ENCODE measurements around the gene AKT1S1.

Gene AKT1S1

DNA sequence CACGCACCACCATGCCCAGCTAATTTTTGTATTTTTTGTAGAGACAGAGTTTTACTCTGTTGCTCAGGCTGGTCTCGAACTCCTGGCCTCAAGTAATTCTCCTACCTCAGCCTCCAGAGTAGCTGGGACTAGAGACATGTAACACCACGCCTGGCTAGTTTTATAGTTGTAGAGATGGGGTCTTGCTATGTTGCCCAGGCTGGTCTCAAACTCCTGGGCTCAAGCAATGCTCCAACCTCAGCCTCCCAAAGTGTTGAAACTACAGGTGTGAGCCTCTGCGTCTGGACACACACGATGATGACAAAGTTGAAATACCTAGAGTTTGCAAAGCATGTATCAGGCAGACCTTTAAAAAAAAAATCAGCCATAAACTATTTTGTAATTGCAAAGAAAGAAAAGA, 30.7 kb downstream of the AKT1S1 start:
- Histone ChIP-seq H3K4me1 (no peaks in the 10 kb centered on the region; the same call in none of the 2 replicates), H3K9me3 (0 out of 2 replicates have a peak, but pooled peaks cover 4% of the 10 kb centered on the region), H3K27me3 (ENCODE audit: low read depth) (no peaks in the 10 kb centered on the region), H3K36me3 (replicated peaks) (no peaks in the 10 kb centered on the region; the same call in 1 of the 2 replicates), H3K4me3 (no peak overlapping the region)
- in situ Hi-C loops (cut with MboI; ENCODE audit: low sequenced_read_pairs), result no loop called here
- no peak for DNase-seq (ENCODE audit: low spot score in 2 of 2)

DNA sequence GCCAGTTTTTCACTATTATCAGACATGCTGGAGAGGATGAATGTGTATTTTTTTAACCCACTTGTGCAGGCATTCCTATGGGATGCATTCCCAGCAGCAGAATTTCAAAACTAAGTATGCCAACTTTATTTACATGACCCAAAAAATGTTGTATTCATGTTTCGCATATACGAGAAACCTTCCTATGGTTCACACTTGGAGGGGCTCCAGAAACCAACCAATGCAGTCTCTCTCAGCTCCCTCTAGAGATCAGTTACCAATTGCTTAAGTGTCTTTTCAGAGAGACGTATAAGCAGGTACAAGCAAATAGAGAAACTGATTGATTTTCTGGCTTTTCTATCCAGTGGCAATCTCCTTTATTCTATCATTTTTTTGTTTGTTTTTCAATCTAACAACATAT, 31.7 kb downstream of the AKT1S1 start:
- Histone ChIP-seq H3K27me3 (ENCODE audit: low read depth) (no peaks in the 10 kb centered on the region), H3K9me3 (0 out of 2 replicates have a peak, but pooled peaks cover 4% of the 10 kb centered on the region), H3K4me3 (no peak overlapping the region), H3K4me1 (no peaks in the 10 kb centered on the region; the same call in none of the 2 replicates), H3K36me3 (replicated peaks) (no peaks in the 10 kb centered on the region; the same call in none of the 2 replicates)
- in situ Hi-C loops (cut with MboI; ENCODE audit: low sequenced_read_pairs), result no loop called here
- no peak for DNase-seq (ENCODE audit: low spot score in 2 of 2)

DNA sequence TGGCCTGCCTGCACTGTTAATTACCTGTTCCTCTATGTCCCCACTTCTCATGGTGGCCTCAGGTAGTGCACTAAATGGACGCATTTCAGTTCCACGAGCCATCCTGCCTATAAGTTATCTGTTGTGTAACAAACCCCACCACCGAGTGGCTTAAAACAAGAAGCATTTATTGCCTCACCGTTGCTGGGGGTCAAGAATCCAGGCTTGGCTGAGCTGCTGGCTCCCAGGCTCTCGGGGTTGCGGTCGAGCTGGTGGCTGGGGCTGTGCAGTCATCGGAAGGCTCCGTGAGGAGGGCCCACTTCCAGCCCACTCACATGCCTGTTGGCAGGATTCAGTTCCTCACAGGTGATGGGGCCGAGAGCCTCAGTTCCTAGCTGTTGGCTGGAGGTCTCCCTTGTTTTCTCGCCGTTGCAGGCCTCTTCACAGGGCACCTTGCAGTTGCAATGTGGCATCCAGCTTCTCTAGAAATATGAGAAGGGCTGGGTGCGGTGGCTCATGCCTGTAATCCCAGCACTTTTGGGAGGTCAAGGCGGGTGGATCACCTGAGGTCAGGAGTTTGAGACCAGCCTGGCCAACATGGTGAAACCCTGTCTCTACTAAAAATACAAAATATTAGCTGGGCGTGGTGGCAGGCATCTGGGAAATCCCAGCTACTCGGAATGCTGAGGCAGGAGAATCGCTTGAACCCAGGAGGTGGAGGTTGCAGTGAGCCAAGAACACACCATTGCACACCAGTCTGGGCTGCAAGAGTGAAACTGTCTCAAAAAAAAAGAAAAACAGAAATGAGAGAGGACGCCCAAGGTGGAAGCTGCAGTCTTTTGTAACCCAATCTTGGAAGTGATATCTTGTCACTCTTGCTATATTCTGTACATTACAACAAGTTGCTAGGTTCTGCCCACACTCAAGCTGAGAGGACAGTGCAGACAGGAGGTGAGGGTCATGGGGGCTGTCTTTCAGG, 32.7 kb downstream of the AKT1S1 start:
- H3K4me1 ChIP-seq, result no peaks in the 10 kb centered on the region; the same call in 1 of the 2 replicates
- H3K27me3 ChIP-seq (ENCODE audit: low read depth), result no peaks in the 10 kb centered on the region
- 0 out of 2 replicates have a peak, but pooled peaks cover 4% of the 10 kb centered on the region for H3K9me3 ChIP-seq
- H3K4me3 ChIP-seq, result no peak overlapping the region
- no peak for DNase-seq (ENCODE audit: low spot score in 2 of 2)
- peaks cover 7% of the 10 kb centered on the region for H3K36me3 ChIP-seq (replicated peaks)
- in situ Hi-C loops (cut with MboI; ENCODE audit: low sequenced_read_pairs), result no loop called here

DNA sequence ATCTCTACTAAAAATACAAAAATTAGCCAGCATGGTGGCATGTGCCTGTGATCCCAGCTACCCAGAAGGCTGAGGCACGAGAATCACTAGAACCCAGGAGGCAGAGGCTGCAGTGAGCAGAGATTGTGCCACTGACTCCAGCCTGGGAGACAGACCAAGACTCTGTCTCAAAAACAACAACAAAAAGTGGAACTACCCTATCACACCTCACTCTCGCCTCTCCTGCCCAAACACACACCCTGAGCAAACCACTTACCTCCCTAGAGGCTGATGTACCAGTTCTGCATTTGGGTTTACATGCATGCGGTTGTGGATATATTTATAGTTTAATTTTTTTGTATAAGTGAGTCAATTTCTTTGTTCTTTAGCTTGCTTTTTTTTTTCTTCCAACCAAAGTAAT, 33.9 kb downstream of the AKT1S1 start:
- Histone ChIP-seq H3K4me1 (no peaks in the 10 kb centered on the region; the same call in 1 of the 2 replicates), H3K9me3 (no peaks in the 10 kb centered on the region), H3K4me3 (no peak overlapping the region), H3K27me3 (ENCODE audit: low read depth) (no peaks in the 10 kb centered on the region), H3K36me3 (replicated peaks) (peaks cover 15% of the 10 kb centered on the region)
- in situ Hi-C loops (cut with MboI; ENCODE audit: low sequenced_read_pairs), result no loop called here
- DNase-seq (ENCODE audit: low spot score in 2 of 2), result no peak

DNA sequence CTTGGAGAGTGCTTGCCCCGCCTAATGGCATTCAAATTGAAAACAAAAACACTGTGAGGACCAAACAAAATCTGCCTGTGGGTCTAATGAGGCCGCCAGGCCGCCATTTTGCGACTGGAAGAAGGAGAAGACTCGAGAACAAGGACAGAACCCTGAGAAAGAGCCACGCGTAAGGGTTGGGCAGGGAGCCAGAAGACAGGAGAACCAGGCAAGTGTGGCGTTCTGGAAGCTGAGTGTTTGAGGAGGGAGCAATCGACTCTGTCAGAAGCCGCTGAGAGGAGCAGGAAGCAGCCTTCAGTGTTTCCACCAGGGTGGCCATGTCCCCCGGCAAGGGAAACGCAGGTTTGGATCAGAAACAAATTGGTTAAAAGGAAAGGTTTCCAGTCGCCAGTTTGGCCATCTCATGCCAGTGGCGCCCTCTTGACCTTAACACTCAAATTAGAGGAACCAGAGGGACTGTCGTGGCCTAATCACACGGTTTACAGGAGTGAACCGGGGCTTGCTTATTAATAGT, 36.4 kb downstream of the AKT1S1 start:
- in situ Hi-C loops (cut with MboI; ENCODE audit: low sequenced_read_pairs), result no loop called here
- no peaks in the 10 kb centered on the region for H3K4me1 ChIP-seq
- H3K4me3 ChIP-seq, result no peak overlapping the region
- DNase-seq (ENCODE audit: low spot score in 2 of 2), result no peak
- peaks cover 36% of the 10 kb centered on the region for H3K36me3 ChIP-seq (replicated peaks)
- no peaks in the 10 kb centered on the region for H3K9me3 ChIP-seq
- no peaks in the 10 kb centered on the region for H3K27me3 ChIP-seq (ENCODE audit: low read depth)

DNA sequence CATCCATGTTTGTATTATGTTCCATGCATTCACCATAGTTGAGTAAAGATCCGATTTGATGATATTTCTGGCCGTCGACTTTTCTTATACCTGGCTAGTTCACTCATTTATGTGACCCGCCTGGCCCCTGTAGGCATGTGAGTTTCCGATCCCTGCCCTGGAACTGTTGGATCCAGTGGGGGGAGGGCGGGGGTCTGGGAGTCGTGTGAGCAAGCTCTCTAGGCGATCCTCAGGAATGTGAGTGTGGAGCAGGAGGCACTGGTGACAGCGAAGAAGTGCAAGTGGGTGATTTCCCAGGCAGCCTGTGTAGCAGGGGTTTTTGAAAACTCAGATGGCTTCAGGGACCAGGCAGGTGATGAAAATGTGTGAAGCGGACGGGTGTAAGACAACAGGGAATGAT, 36.8 kb downstream of the AKT1S1 start:
- no peaks in the 10 kb centered on the region for H3K4me1 ChIP-seq
- H3K27me3 ChIP-seq (ENCODE audit: low read depth), result no peaks in the 10 kb centered on the region
- in situ Hi-C loops (cut with MboI; ENCODE audit: low sequenced_read_pairs), result no loop called here
- no peak for DNase-seq (ENCODE audit: low spot score in 2 of 2)
- no peaks in the 10 kb centered on the region for H3K9me3 ChIP-seq
- peaks cover 37% of the 10 kb centered on the region for H3K36me3 ChIP-seq (replicated peaks)
- H3K4me3 ChIP-seq, result no peak overlapping the region

DNA sequence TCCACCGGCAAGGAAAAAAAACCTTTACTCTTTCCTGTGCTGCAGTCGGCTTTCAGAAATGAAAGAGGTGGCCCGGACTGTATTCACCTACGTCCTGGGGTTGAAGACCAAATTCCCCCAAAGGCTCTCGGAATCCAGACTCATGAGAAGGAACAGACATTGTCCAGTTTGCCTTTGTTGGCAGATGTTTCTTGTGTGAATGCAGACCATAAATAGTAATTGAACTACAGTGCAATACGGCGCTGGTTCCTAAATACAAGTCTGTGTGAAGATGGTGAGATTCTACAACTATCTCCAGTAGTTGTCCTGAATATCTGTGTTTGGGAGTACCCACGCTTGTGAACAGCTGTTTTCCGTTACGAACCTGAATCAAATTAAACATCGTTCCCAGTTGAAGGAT, 37.4 kb downstream of the AKT1S1 start:
- Histone ChIP-seq H3K4me1 (no peaks in the 10 kb centered on the region), H3K27me3 (ENCODE audit: low read depth) (no peaks in the 10 kb centered on the region), H3K4me3 (no peak overlapping the region), H3K9me3 (no peaks in the 10 kb centered on the region), H3K36me3 (replicated peaks) (peaks cover 41% of the 10 kb centered on the region)
- in situ Hi-C loops (cut with MboI; ENCODE audit: low sequenced_read_pairs), result no loop called here
- DNase-seq (ENCODE audit: low spot score in 2 of 2), result no peak

DNA sequence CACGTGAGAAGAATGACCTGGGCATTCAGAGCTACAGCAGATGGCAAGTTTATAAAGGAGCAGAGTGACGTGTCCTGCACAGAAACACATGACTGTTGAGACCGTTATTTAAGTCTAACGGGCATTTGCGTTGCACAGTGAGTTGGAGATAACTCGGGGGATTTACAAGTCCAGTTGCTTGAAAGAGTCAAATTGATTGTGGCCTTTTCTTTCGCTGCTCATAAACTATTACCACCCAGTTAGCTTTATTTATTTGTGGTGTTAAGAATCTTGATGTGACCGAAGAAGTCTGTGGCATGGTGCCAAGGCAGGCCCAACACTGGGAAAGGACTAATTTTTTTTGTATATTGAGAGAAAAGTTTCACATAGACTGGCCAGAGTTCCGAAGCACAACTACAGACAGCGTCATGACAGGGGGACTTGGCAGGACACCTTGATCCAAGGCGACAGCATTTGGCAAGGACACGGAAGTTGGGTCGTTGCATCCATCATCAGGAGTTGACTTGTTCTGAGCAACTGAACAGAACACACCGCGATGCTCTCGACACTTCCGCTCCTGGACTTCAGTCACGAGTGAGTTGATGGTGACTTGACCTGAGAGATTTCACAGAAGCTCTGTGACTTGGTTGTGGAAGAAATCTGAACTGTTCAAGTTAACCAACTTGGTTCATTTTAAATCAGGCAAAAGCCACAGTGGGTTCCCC, 38.1 kb downstream of the AKT1S1 start:
- Histone ChIP-seq H3K4me3 (no peak overlapping the region), H3K4me1 (no peaks in the 10 kb centered on the region), H3K27me3 (ENCODE audit: low read depth) (no peaks in the 10 kb centered on the region), H3K9me3 (no peaks in the 10 kb centered on the region), H3K36me3 (replicated peaks) (peaks cover 46% of the 10 kb centered on the region)
- DNase-seq (ENCODE audit: low spot score in 2 of 2), result no peak
- in situ Hi-C loops (cut with MboI; ENCODE audit: low sequenced_read_pairs), result no loop called here

DNA sequence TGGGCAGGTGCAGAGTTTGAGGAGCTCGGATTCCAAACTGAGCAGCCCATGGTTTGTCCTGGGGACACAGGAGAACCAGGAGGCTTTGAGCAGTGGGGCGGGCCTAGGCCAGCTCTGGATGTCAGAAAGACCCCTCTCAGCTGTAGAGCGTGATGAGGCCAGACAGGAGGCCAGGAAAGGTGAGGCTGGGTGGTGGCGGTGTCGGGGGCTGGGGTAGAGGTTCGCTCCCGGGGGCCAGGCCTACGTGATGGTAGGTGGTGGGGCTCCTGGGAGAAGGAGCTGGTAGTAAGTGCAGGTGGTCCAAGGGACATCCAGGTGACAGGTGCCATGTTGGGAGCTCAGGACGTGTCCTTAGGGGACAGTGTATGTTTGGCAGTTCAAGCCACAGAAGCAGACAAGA, 39.7 kb downstream of the AKT1S1 start:
- in situ Hi-C loops (cut with MboI; ENCODE audit: low sequenced_read_pairs), result no loop called here
- no peak overlapping the region for H3K4me3 ChIP-seq
- peaks cover 57% of the 10 kb centered on the region for H3K36me3 ChIP-seq (replicated peaks)
- H3K27me3 ChIP-seq (ENCODE audit: low read depth), result no peaks in the 10 kb centered on the region
- no peak for DNase-seq (ENCODE audit: low spot score in 2 of 2)
- no peaks in the 10 kb centered on the region for H3K4me1 ChIP-seq
- H3K9me3 ChIP-seq, result no peaks in the 10 kb centered on the region

DNA sequence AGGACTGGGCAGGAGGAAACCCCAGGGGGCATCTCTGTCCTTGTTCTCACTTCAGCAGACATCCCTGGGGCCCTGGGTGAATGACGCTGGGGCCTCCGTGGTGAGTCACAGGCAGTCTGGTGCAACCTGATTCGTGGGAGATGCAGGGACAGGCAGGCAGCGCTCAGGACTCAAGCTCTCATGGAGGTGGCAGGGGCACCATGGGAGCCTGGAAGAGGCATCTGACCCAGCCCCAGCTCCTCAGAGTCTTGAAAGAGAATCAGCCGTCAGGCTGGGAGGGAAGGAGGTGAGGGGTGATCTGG, 40.2 kb downstream of the AKT1S1 start:
- H3K36me3 ChIP-seq (replicated peaks), result peaks cover 61% of the 10 kb centered on the region
- H3K27me3 ChIP-seq (ENCODE audit: low read depth), result no peaks in the 10 kb centered on the region
- H3K4me3 ChIP-seq, result no peak overlapping the region

DNA sequence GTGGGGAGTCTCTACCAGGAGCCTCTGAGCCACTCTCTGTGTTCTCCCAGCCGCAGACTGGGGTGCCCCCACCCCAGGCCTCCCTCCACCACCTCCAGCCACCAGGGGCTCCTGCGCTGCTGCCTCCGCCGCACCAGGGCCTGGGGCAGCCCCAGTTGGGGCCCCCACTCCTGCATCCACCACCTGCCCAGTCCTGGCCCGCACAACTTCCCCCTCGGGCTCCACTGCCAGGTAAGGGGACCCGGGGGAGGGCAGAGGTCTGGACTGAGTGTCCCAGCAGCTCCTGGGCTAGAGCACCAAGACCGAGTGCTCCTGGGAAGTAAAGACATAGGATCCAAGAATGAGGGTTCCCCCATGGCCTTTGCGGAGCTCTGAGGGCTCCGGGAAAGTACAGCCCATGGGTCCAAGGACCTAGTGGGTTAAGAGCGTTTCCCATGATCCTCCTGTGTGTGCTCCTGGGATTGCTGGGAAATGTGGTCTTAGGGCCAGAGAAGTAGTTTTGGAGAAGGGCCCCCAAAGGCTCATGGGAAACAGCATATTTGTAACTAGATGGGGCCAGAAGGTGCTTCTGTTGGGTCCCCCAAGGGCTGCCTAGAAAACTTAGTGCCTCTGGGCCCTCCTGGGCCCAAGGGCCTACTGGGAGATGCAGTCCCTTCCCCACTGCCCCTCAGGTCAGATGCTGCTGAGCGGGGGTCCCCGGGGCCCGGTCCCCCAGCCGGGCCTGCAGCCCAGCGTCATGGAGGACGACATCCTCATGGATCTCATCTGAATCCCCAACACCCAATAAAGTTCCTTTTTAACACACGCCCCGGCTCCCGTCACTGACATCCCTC, 40.8 kb downstream of the AKT1S1 start:
- H3K4me1 ChIP-seq, result no peaks in the 10 kb centered on the region
- H3K36me3 ChIP-seq (replicated peaks), result peaks cover 66% of the 10 kb centered on the region

More for the DNA sequence above, 40.2 kb downstream of the AKT1S1 start:
- DNase-seq (ENCODE audit: low spot score in 2 of 2), result no peak
- Histone ChIP-seq H3K4me1 (no peaks in the 10 kb centered on the region), H3K9me3 (no peaks in the 10 kb centered on the region)
- in situ Hi-C loops (cut with MboI; ENCODE audit: low sequenced_read_pairs), result no loop called here

DNA sequence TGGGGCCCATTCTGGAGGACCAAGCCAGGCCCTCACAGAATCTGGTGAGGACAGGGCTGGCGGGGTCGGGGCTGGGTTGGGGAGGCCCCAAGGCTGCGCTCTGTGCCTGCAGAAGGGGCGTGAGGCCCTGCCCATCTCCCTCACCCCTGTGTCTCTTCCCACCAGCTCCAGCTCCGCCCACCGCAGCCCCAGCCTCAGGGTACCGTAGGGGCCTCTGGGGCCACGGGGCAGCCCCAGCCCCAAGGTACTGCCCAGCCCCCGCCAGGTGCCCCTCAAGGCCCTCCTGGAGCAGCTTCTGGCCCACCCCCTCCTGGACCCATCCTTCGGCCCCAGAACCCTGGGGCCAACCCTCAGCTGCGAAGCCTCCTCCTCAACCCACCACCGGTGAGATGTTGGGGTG, 41.6 kb downstream of the AKT1S1 start:
- no peaks in the 10 kb centered on the region for H3K9me3 ChIP-seq
- H3K4me1 ChIP-seq, result no peaks in the 10 kb centered on the region
- no peaks in the 10 kb centered on the region for H3K27me3 ChIP-seq (ENCODE audit: low read depth)
- DNase-seq (ENCODE audit: low spot score in 2 of 2), result no peak
- H3K36me3 ChIP-seq (replicated peaks), result peaks cover 72% of the 10 kb centered on the region
- no peak overlapping the region for H3K4me3 ChIP-seq
- in situ Hi-C loops (cut with MboI; ENCODE audit: low sequenced_read_pairs), result no loop called here

More for the DNA sequence above, 40.8 kb downstream of the AKT1S1 start:
- H3K9me3 ChIP-seq, result no peaks in the 10 kb centered on the region
- in situ Hi-C loops (cut with MboI; ENCODE audit: low sequenced_read_pairs), result no loop called here
- DNase-seq (ENCODE audit: low spot score in 2 of 2), result no peak
- no peaks in the 10 kb centered on the region for H3K27me3 ChIP-seq (ENCODE audit: low read depth)
- no peak overlapping the region for H3K4me3 ChIP-seq

DNA sequence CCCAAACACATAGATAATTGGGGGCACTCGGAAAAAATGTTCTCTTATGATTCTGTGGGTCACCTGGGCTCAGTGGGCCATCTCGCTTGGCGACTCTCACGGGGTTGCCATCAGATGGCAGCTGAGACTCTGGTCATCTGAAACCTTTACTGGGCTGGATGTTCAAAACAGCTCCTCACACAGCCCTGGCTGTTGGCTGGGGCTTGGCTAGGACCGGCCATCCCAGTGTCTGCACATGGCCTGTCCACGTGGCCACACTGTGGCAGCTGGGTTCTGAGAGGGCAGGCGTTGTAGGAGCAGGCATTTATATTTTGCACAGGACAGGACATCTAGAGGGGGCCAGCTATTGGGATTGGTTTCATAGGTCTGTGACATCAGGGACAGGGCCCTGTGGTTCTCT, 43.6 kb downstream of the AKT1S1 start:
- Histone ChIP-seq H3K4me3 (no peak overlapping the region), H3K27me3 (ENCODE audit: low read depth) (no peaks in the 10 kb centered on the region), H3K4me1 (no peaks in the 10 kb centered on the region), H3K9me3 (no peaks in the 10 kb centered on the region), H3K36me3 (replicated peaks) (peaks cover 59% of the 10 kb centered on the region)
- DNase-seq (ENCODE audit: low spot score in 2 of 2), result no peak
- in situ Hi-C loops (cut with MboI; ENCODE audit: low sequenced_read_pairs), result no loop called here
